ENCODE data around the gene PSPC1.

Gene PSPC1

DNA sequence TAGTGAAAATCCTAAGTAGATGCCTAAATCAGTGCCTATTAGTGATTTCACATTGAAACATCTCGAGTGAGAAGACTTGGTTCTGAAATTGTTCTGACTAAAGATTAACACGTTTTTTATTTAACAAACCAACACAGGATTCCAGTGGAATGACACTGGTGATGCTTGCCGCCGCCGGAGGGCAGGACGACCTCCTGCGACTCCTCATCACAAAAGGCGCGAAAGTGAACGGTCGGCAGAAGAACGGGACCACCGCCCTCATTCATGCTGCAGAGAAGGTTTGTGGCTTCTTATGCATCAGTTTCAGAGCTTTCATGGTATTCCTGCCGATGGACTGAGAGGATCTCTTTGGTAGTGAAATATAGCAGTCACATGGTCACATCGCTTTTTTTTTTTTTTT is 121.2 kb downstream of the PSPC1 start:
- TF ChIP-seq, protein P1, sequence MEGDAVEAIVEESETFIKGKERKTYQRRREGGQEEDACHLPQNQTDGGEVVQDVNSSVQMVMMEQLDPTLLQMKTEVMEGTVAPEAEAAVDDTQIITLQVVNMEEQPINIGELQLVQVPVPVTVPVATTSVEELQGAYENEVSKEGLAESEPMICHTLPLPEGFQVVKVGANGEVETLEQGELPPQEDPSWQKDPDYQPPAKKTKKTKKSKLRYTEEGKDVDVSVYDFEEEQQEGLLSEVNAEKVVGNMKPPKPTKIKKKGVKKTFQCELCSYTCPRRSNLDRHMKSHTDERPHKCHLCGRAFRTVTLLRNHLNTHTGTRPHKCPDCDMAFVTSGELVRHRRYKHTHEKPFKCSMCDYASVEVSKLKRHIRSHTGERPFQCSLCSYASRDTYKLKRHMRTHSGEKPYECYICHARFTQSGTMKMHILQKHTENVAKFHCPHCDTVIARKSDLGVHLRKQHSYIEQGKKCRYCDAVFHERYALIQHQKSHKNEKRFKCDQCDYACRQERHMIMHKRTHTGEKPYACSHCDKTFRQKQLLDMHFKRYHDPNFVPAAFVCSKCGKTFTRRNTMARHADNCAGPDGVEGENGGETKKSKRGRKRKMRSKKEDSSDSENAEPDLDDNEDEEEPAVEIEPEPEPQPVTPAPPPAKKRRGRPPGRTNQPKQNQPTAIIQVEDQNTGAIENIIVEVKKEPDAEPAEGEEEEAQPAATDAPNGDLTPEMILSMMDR (IDR thresholded peaks at IDR 0.05): no peak
- no peak overlapping the region for H3K4me3 ChIP-seq (ENCODE audit: low read depth in 1 of 2, low read length in 1 of 2)
- no peak overlapping the region for H3K27ac ChIP-seq
- no peaks in the 10 kb centered on the region for H3K27me3 ChIP-seq
- H3K4me1 ChIP-seq (ENCODE audit: control insufficient read depth in 1 of 2, insufficient read depth in 1 of 2, low read depth in 1 of 2, low read length in 1 of 2): no peaks in the 10 kb centered on the region
- no peaks in the 10 kb centered on the region for H3K9me3 ChIP-seq
- peaks cover 83% of the 10 kb centered on the region for H3K36me3 ChIP-seq

DNA sequence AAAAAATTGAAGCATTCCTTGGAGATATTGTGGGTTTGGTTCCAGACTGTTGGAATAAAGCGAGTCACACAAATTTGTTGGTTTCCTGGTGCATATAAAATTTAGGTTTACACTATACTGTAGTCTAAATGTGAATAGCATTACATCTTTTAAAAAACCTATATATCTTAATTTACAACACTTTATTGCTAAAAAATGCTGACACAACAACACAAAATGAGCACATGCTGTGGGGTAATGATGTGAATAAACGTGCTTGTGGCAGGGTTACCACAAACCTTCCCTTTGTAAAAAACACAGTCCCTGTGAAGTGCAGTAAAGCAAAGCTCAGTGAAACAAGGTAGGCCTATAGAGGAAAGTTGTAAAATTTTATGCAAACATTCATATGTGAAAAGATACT is 121.6 kb downstream of the PSPC1 start:
- no peaks in the 10 kb centered on the region for H3K27me3 ChIP-seq
- H3K27ac ChIP-seq: no peak overlapping the region
- TF ChIP-seq, protein P1 (IDR thresholded peaks at IDR 0.05): no peak
- H3K4me3 ChIP-seq (ENCODE audit: low read depth in 1 of 2, low read length in 1 of 2): no peak overlapping the region
- H3K4me1 ChIP-seq (ENCODE audit: control insufficient read depth in 1 of 2, insufficient read depth in 1 of 2, low read depth in 1 of 2, low read length in 1 of 2): no peaks in the 10 kb centered on the region
- no peaks in the 10 kb centered on the region for H3K9me3 ChIP-seq
- H3K36me3 ChIP-seq: peaks cover 79% of the 10 kb centered on the region

GRCh38 chr13:19658831-19659230 is 123.9 kb downstream of the PSPC1 start:
- TF ChIP-seq, protein P1 (IDR thresholded peaks at IDR 0.05): no peak
- H3K9me3 ChIP-seq: no peaks in the 10 kb centered on the region
- no peaks in the 10 kb centered on the region for H3K4me1 ChIP-seq (ENCODE audit: control insufficient read depth in 1 of 2, insufficient read depth in 1 of 2, low read depth in 1 of 2, low read length in 1 of 2)
- peaks cover 75% of the 10 kb centered on the region for H3K36me3 ChIP-seq
- H3K4me3 ChIP-seq (ENCODE audit: low read depth in 1 of 2, low read length in 1 of 2): no peak overlapping the region
- no peak overlapping the region for H3K27ac ChIP-seq
- no peaks in the 10 kb centered on the region for H3K27me3 ChIP-seq

- Histone ChIP-seq H3K9me3 (no peaks in the 10 kb centered on the region), H3K36me3 (peaks cover 73% of the 10 kb centered on the region), H3K4me3 (ENCODE audit: low read depth in 1 of 2, low read length in 1 of 2) (no peak overlapping the region), H3K27ac (no peak overlapping the region), H3K4me1 (ENCODE audit: control insufficient read depth in 1 of 2, insufficient read depth in 1 of 2, low read depth in 1 of 2, low read length in 1 of 2) (no peaks in the 10 kb centered on the region), H3K27me3 (no peaks in the 10 kb centered on the region)
- TF ChIP-seq, protein P1 (IDR thresholded peaks at IDR 0.05): no peak
These were observed 124.7 kb downstream of the PSPC1 start for GRCh38 chr13:19657872-19658591.

Measured in neutrophil (primary cell).